HK-2 (cell line): ENCODE data around the gene NFIB.

Experiments
- DNase-seq: peaks from one replicate; pipeline ENCODE4 v3.0.0-alpha.2; 2018; ENCODE audit not compliant: unreplicated experiment

NFIB gene

DNA sequence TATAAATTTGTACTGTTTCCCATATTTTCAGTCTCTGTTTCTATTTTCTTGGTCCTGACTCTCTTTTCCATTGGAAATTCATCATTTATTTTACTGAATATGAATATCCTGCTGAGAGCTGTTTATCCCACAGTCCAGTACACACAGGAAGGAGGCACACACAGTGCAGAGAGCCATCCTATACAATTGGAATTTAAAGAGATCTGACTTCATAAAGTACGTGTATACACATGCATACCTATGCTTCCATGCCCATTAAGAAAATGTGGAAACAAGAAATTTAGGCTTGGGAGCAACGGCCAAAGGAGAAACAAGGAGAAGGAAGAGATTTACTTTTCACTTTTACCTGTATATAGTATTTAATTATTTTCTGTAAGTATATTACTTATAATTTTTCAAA, 99.2 kb downstream of the NFIB start:
- DNase-seq = no peak

DNA sequence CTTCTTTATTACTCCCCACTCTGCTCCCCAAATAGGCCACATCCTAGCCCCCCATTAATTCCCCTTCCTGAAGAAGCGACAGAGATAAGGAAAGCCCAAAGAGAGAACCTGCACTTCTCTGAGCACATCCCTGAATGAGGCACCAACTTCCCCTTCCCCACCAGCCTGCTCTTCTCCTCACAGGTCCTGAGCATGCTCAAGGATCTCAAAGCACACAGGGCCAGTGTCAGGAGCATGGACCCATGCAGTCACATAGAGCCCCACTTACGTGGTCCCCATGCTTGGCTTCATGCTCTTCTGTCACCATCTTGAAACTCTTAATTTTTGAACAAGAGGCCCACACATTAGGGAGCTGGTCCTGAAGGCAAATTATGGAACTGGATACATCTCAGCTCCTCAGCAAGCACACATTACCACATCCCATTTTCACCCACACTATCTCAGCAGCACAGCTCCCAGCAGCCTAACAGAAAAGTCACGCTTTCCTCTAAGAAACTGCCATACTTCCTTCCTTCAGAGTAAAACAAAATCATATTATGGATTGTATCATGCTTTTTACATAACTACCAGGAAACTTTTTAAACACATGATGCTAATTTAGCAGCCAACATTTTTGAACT, 99.8 kb downstream of the NFIB start:
- DNase-seq = no peak

DNA sequence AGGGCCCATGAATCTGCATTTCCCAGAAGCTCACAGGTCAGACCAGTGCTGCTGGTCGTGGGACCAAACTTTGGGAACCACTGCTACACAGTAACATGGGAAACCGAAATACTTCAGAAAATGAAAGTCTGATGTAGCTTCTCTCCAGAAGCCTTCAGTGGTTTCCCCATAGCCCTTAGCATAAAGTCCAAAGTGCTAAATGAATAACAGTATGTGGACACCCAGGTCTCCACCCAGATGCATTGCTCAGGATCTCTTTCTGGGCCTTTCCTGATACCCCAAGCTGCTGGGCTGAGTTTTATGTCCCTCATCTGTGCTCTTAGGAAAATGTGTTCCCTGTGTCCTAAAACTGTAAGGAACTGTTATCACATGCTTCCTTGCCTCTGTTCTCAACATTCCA, 100.4 kb downstream of the NFIB start:
- no peak for DNase-seq

DNA sequence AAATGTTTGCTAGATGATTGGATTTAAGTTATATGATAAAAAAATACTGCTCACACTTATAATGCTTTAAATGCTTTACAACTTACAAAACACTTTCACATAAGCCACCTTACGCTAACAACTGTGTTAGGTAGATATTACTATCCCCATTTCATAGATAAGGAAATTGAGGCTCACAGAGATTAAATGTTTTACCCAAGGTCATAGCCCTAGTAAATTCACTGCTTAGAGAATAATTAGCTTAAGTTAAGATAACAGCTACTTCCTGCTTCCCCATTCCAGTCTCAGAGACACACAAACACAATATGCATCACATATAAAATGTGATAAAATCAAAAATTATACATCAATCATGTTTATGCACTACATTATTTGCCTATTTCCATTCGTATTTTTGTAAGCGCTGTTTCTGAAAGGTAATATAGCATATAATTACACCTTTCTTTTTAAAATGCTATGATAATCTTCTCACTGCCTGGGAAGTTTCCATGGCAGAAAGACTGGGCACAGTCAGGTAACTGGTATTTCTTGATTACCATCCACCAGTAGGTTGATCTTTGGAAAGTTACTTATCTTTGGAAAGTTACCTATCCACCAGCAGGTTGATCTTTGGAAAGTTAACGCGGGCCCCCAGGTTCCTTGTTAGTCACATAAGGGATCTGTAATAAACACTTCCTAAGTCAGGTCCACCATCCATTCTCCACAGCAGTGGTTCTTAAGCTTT, 101.1 kb downstream of the NFIB start:
- no peak for DNase-seq

DNA sequence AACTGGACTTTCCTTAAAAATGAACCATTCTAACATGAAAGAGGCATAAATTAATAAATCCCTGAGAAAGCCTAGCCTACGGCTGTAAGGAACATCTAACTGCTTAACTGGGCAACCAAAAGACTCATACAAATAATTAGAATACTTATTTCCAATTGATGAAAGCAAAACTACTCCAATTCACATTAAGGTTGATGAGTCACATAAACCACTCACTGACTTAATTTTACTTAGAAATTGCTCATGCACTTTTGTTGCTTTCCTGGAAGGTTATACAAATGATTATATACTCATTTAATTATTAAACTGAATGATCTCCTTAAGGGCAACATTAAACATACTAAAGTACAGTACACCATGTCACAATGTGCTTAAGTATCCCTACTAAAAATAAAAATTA, 101.9 kb downstream of the NFIB start:
- DNase-seq = no peak

DNA sequence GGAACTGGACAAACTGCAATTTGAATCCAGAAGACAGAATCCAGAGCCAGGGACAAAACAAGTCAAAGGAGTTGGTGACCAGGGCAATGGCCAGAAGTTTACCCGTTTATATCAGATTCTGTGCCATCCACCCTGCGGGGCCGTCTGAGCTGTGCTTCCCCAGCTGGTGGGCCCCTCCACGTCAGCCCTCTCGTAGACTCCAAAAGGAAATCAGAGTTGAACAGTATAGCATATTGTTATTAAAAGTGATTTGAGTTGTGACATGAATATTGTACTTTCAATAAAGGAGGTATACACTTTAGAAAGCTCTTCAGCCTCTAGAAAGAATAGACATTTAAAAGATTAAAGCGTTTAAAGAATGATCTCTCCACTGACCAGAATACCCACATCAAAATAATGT, 102.4 kb downstream of the NFIB start:
- DNase-seq = no peak

DNA sequence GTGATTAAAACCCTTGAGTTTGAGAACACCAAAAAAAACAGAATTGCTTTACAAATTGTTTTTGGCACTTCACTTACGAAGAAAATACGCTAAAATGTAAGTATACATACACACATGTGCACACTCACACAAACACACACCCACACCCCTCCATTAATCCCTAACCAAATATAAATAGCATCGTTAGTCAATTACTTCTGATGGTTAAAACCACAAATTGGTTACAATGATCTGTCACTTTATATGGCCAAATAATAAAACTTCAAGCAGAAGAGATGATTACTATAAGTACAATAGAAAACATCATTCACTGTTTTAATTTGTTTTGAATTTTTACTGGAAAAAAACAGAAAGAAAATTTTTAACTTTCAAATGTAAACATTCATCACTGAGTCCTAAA, 103.5 kb downstream of the NFIB start:
- no peak for DNase-seq

DNA sequence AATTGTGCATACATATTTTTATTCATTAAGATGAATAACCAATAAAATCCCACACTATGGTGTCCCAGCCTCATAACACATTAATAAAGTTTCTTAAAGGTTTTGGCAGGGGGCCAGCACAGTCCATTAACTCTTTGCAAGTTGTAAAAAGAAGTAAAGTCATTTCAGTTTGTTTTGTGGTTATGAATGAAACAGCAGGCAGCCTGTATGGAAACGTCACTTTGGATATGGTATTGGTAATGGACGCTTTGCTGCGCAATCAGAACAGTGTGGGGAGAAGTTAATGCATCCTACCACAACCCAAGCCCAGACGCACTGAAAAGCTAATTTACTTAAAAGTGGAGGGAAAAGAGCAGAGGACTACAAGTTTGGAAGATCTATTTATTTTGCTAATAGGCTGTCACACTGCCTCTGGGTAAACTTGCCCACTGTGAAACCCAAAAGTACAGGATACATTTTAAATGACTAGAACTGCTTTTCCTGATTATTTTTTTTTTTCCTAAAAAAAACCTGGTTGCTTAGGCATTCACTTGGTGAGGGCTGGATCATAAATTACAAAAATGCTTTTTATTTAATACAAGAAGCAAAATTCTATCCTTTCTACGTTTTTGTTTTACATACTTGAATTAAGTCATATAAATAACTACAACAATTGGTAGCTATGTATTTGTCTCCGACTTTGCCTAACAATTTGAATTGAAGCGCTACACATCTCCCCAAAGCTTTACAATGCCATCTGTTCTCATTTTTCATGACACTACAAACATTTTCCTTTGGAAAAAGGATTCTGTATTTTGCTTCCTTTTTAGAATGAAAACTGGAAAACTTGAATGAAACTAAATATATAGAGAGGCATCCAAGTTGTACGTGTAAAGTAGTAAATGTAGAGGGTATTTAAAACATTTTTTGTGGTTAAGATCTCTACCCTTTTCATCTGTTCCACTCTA, 104.3 kb downstream of the NFIB start:
- DNase-seq = no peak

DNA sequence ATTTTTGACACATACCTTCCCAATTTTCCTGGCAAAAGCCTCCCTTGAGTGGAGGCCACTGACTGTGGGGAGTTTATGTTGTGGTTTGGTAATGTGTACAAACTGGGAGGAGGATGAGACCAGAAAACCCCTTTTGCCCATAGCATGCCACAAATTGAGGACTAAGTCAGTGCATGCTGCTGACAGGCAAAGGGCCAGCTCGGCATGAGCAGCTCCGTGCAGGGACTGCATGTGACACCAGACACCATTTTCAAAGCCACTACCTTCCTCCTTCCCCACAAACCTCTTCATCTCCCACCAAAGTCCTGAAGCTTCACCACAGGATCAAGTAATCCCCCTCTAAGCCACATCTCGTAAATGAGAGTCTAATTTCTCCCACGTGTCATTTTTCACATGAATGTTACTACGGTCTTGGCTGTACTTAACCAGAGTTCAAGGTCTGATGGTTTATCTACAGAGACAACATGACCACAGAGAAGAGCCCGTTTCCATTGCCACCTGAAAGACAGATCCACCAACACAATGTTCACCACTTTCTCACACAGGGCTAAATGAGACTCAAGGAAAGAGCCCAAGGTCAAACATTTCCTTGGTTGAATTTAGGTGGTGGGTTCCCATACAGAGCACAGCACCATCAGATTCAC, 106.5 kb downstream of the NFIB start:
- no peak for DNase-seq

DNA sequence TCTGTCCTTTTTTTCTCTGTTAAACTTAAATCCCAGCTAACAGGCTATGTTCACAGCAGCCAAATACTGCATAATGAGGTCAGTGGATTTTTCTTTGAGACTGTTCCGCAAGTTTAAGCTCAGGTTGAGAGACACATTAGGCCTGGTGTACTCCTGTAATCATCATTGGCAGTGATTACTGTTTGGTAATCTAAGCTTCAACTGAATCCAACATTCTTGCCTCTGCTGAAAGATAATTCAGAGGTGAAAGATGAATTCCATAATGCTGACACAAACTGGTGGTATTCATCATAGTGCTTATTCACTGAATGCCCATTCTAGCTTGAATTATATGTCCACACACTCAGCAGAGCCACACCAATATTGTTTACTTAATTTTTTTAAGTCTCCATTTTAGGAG, 108.5 kb downstream of the NFIB start:
- no peak for DNase-seq

DNA sequence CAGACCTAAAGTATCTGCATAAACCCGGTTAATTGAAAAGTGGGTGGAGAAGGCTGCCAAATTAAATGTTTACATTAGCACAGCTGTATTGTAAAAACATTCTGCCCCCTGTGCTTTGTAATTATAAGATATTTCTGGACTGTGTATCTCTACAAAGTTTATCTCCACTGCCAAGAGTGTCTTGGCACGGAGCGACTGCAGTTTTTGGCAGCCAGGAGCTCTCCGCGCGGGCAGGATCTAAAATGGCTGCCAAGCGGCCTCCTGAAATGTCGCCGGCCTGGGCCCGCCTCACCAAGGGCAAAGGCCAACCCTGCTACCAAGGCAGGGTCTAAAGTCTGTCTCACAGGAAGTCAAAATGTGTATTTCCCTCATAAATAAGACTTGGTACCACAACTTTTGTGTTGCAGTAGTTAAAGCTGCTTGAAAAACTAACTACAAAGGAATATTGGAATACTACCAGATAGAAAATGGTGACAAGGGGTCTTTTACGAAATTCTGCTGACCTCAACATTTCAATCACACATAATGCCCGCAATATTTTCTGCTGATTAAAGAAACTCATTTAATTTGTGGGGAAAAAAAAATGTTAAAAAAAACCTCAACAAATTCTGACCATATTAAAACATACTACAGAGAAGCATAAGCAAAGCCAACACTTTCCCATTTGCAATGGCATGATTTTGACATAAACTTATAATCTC, 110.4 kb downstream of the NFIB start:
- DNase-seq = no peak

DNA sequence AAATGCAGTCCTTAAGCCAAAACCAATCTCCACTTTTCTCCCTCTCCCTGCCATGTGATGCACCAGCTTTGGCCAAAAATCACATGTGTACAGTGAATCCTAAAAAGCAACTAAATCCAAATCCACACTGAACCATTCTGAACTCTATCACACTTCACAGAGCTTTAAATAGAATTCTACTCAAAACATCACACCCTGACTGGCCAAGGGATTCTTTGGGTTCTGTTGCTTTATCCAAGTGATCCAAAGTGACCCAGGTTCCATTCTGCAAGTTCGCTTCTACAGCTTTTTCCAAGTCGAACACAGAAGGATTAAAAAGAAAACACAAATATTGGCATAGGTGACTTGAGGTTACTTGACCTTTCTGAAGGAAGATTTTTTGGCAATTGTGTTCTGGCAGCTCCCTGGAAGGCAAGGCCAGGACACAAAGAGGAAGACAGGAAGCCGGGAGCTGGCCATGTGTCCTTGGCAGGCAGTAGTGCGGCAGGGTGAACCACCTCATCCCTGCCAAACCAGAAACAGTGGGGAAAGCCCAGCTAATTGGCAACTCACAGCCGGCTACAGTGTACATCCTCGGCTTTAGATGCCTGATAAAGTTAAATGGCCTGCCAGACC, 115.0 kb downstream of the NFIB start:
- no peak for DNase-seq

DNA sequence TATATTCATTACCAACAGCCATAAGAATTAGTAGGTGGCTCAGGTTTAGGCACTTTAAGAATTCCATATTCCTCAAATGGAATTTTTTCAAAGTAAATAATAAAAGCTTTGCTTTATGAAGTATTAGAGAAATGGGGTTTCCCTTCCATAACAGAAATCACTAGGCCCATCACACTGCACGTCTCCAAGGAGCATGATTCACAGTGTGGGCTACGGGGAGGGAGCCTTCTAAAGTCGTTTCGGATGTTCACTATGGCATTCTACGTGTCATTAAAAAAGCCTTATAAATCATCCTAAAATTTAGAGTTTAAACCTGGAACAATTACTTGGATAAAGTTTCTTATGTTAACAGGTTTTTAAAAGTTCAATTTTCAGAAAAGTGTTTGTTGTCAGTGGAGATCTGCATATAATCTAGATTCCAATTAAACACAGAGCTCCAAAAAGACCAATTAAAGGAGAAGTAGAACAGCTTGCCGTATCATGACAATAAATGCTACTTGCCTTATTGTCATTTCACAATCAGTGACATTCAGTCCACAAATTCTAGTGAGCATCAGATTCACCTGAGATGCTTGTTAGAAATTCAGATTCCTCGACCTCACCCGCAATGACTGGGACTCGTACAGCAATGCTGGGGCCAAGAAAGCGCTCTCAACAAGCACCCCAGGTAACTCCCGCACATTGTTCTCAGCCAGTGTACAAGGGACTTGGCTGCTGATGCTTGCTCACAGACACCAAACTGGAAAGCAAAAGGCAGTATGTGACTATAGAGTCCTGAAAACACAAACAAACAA, 115.7 kb downstream of the NFIB start:
- DNase-seq = no peak

DNA sequence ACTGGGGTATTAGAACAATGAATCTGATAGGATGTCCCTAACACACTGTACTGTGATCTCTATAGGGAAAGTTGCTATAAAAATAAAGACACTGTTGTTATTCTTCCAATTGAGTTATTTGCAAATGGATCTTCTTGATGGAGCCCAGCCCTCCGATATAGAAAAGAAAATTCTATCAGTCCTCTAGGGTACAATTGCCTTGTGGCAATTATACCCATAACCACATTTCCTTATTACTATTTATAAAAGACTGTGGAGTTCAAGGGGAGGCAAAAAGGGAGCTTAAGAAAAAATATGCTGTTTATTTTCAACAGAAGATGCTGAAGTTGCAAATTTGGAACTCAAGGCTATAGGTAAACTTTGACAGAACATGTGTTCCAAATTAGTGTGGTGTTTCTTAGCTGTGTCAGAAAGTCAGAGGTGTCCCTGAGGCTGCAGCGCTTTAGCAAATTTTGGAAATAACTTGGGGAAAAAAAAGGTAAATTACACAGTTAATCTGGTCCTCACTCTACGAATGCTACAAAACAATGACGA, 116.5 kb downstream of the NFIB start:
- DNase-seq = no peak

DNA sequence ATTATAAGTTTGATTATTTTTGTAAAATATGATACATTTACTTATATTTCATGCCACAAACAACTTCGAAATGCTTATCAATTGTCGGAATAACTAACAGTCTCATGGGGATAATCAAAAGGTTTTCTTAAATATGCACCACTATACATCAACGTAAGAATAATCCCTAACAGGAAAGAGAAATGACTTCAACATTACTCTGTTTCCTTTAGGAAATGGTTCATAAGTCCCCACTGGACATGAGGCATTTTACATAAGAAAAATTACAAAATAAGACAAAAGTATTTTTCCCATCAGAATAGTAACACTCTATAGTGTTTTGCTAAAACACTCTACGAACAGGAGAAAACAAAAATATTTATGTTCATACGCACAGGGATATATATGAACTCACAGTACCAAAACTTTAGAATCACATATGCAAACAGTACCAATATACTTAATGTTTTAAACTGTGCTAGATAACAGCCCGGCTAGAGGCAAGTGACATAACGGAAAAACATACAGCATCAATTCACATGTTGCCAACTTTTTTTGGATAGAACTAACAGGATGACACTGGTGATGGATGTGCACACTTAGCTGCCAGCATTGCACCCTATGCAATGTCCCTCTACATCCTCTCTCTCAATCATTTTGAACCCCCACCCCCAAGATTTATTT, 120.5 kb downstream of the NFIB start:
- DNase-seq = no peak

DNA sequence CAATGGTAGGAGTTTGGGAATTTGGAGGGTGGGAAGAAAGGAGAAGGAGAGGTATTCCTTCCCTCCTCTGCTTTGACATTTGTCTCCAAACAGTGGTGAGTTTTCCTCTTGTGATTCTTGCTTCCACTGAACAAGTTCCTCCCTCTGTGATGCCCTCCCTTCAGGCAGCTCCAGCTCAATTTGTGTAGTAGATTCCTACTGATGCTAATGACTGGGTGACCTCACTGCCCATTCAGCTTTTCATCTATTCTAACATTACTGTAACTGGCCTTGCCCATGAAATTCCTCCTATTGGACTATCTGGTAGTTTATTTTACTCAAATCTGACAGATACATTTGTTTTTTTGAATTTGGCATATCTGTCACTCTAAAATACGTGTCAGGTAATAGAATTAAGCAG, 121.4 kb downstream of the NFIB start:
- no peak for DNase-seq

DNA sequence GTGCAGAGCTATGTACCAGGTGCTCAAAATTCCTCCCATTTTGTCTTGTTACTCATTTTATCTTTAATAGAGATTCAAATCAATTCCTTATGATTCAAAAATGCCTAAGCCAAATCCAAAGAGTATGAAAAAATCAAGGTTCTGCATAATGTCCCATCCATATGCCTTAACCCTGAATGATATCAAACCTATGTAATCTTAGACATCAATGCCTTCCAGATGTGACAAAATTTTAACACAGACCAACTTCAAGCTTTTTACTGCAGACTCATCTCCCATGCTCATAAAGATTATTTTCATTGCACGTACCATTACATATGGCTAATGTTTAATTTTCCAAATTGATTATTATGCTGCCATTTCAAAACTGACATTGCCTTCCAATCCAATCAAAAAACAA, 122.4 kb downstream of the NFIB start:
- DNase-seq = no peak

DNA sequence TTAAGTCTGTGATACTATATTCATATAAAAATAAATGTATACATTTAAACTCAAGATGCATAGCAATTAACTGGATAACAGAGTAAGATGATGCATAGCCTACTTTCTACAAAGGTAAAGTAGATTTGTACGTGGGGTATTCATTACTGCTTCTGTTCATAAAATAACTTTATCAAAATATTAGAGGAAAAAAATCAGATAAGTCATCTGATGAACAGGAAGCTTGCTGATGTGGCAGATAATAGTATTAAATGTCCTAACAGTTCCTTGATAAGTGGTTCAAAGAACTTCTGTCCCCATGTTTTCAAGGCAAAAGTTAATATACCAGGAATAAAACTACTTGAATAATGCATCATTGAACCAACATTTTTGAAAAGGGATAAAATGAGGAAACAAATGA, 123.7 kb downstream of the NFIB start:
- no peak for DNase-seq

DNA sequence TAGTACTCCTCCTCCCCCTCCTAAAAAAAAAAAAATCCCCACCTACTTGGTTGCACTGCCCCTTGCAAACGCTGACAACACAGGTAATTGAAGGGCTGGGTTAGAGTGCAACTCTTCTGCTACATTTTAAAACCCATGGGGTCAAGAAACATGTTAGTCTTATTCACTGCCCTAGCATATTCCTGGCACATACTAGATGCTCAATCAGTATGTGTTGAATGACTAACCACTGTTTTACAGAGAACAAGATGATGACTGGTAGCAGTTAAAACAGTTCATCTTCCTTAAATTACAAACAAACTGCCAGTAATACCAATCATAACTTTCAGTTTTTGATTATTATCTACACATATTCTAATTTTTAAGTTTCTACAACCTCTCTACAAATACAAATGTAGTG, 124.4 kb downstream of the NFIB start:
- no peak for DNase-seq

DNA sequence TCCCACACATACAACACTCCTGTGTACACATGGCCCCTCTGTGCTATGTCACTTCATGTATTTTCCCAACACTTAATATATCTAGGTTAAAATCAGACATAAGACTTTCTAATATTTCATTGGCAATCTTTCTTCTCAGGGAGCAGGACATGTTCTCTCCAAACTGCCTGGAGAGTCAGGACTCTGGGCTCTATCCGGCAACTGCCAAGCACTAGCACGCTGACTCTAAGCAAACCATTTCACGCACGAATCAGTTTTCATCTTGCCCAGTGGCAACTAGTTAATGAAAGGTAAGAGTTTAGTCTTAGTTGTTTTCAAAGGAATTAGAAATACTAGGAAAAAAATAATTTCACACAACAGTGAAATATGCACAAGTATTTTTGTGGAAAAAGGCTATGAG, 124.8 kb downstream of the NFIB start:
- DNase-seq = no peak
